ENCODE measurements around the gene NOS1AP. TPM values are rescaled to one million over a fixed set of nuclear protein-coding genes. Genes with fewer than 3 reads are reported as not detected.

Gene NOS1AP
- total RNA-seq, 1 experiment from 2014 or later = 5.3 TPM

- Histone ChIP-seq H3K4me1 (ENCODE audit: control insufficient read depth in 1 of 2, insufficient read depth in 2 of 2, low read length in 2 of 2) (no peaks in the 10 kb centered on the region; a peak in 1 of 4 replicates), H3K36me3 (ENCODE audit: control insufficient read depth in 1 of 2, insufficient read depth in 2 of 2, low read length in 2 of 2) (no peaks in the 10 kb centered on the region), H3K9me2 (ENCODE audit: insufficient read depth) (no peaks in the 10 kb centered on the region), H2AFZ (ENCODE audit: low read depth, low read length, poor library complexity, severe bottlenecking) (no peak overlapping the region), H3K4me3 (replicated peaks in 1 of 2; ENCODE audit: low read depth in 1 of 2, low read length in 2 of 2) (no peak overlapping the region), H3K4me2 (ENCODE audit: low read length) (no peak overlapping the region), H3K27me3 (ENCODE audit: insufficient read depth, low read length) (no peaks in the 10 kb centered on the region), H3K79me2 (ENCODE audit: insufficient read depth, low read length) (no peaks in the 10 kb centered on the region), H3K27ac (ENCODE audit: low read depth, low read length) (no peak overlapping the region), H4K20me1 (ENCODE audit: insufficient read depth) (no peaks in the 10 kb centered on the region), H3K9ac (ENCODE audit: low read length) (no peak overlapping the region), H3K9me3 (ENCODE audit: control insufficient read depth in 1 of 2, insufficient read depth in 1 of 2, low read depth in 1 of 2, low read length in 2 of 2) (no peaks in the 10 kb centered on the region)
- ATAC-seq (peak; percentile 76), DNase-seq (ENCODE audit: low read depth, low spot score) (no peak)
- intact Hi-C loops (cut with micrococcal nuclease) = loop anchor here (10.0 kb wide), 1 partner anchor 152 kb away; no protein-coding TSS in a partner anchor
- ChIA-PET POLR2A (no interaction called here), RAD21 (ENCODE audit: low non-redundant PET in 1 of 2, low total read pairs in 2 of 2, uncharacterized antibody in 2 of 2, unreplicated experiment in 2 of 2) (no interaction called here), CTCF (no interaction called here)
- TF ChIP-seq FOSL1 (IDR thresholded peaks at IDR 0.05; ENCODE audit: low read depth) (no peak), POLR2AphosphoS5 (IDR thresholded peaks at IDR 0.05; ENCODE audit: low read depth, low read length) (no peak), RAD21 (IDR thresholded peaks at IDR 0.05; ENCODE audit: low read depth) (0 out of 2 replicates have a peak, but pooled peaks have one; percentile 20), ZBTB33 (IDR thresholded peaks at IDR 0.05; ENCODE audit: extremely low read depth, insufficient replicate concordance, low read length) (no peak), CTCF (IDR thresholded peaks at IDR 0.05 in 2 of 3, conservative IDR thresholded peaks at IDR 0.05 in 1 of 3; ENCODE audit: borderline replicate concordance in 1 of 3, insufficient read depth in 1 of 3, low read depth in 2 of 3, low read length in 2 of 3) (0 out of 6 replicates have a peak, but pooled peaks of 1 of the 3 experiments have one; percentile 12), JUND (IDR thresholded peaks at IDR 0.05) (no peak), ELF1 (IDR thresholded peaks at IDR 0.05; ENCODE audit: borderline replicate concordance, low read depth) (no peak)
- no TSS peak for BruUV-seq (replicated peaks)
These were observed 327.6 kb downstream of the NOS1AP start for GRCh38 chr1:162397039-162397448.
